OCI-LY1 (cell line): ENCODE data around the gene ZNF333.
"Not testable (repeated sequence)": the region's sequence is repeated elsewhere in the genome, so short reads cannot be mapped to it uniquely, and the experiment has no call there.

Experiments
- H2AFZ ChIP-seq: fragments of 200-600 bp; sonication (generic), shearing (Covaris generic); 2 replicates; pipeline ENCODE4 v1.6.0; 2014; ENCODE audit warnings: antibody characterized with exemption, mild to moderate bottlenecking, low read length
- H3F3A ChIP-seq: fragments of 200-600 bp; sonication (generic), shearing (Covaris generic); 2 replicates; pipeline ENCODE4 v1.6.0; 2014; ENCODE audit warnings: mild to moderate bottlenecking, antibody characterized with exemption, low read length, moderate library complexity; ENCODE audit not compliant: insufficient read depth
- H3K27ac ChIP-seq: fragments of 200-600 bp; sonication (generic); 2 replicates; pipeline ENCODE4 v1.5.1; 2014; ENCODE audit warnings: low read length, mixed run types, mild to moderate bottlenecking, low read depth; ENCODE audit not compliant: poor library complexity, severe bottlenecking
- H3K27me3 ChIP-seq: fragments of 200-600 bp; sonication (generic); 2 replicates; pipeline ENCODE4 v1.6.0; 2014; ENCODE audit warnings: antibody characterized with exemption, mild to moderate bottlenecking, low read length, moderate library complexity; ENCODE audit not compliant: insufficient read depth
- H3K36me3 ChIP-seq: fragments of 200-600 bp; sonication (generic); 2 replicates; pipeline ENCODE4 v1.6.1; 2014; ENCODE audit warnings: mild to moderate bottlenecking, antibody characterized with exemption, low read length, moderate library complexity, mixed read lengths; ENCODE audit not compliant: insufficient read depth
- H3K4me1 ChIP-seq: fragments of 200-600 bp; sonication (generic); 2 replicates; pipeline ENCODE4 v1.5.1; 2014; ENCODE audit warnings: mild to moderate bottlenecking, low read length, moderate library complexity; ENCODE audit not compliant: insufficient read depth, severe bottlenecking
- H3K4me2 ChIP-seq: fragments of 200-600 bp; sonication (generic), shearing (Covaris generic); 2 replicates; pipeline ENCODE4 v1.6.1; 2014; ENCODE audit warnings: low read length
- H3K4me3 ChIP-seq: fragments of 200-600 bp; sonication (generic); 2 replicates; pipeline ENCODE4 v1.5.1; 2014; ENCODE audit warnings: low read length, low read depth, mild to moderate bottlenecking, mixed read lengths; ENCODE audit not compliant: poor library complexity, severe bottlenecking
- H3K79me2 ChIP-seq: fragments of 200-600 bp; shearing (Covaris generic); 2 replicates; pipeline ENCODE4 v1.6.1; 2016; ENCODE audit warnings: mixed run types, low read length, mixed read lengths; ENCODE audit not compliant: insufficient read depth
- H3K9ac ChIP-seq: fragments of 200-600 bp; sonication (generic), shearing (Covaris generic); 2 replicates; pipeline ENCODE4 v1.6.1; 2014; ENCODE audit warnings: mild to moderate bottlenecking, low read length, mixed read lengths
- H3K9me2 ChIP-seq: fragments of 200-600 bp; sonication (generic), shearing (Covaris generic); 2 replicates; pipeline ENCODE4 v1.6.1; 2014; ENCODE audit warnings: low read depth, mild to moderate bottlenecking, low read length, mixed read lengths
- H3K9me3 ChIP-seq: fragments of 200-600 bp; shearing (Covaris generic); 2 replicates; pipeline ENCODE4 v1.6.1; 2014; ENCODE audit warnings: low read length, mixed read lengths
- H4K20me1 ChIP-seq: fragments of 200-600 bp; sonication (generic), shearing (Covaris generic); 2 replicates; pipeline ENCODE4 v1.6.0; 2016; ENCODE audit warnings: mild to moderate bottlenecking, low read length; ENCODE audit not compliant: insufficient read depth
- EZH2 ChIP-seq: fragments of 200-600 bp; sonication (generic), shearing (Covaris generic); IDR thresholded peaks from 2 replicates; pipeline ENCODE4 v1.8.0; 2017; ENCODE audit warnings: borderline replicate concordance, mixed run types, mild to moderate bottlenecking, antibody characterized with exemption, low read length, moderate library complexity, mixed read lengths
- TF ChIP-seq, protein P1 (sequence below): fragments of 200-600 bp; sonication (generic), shearing (Covaris generic); IDR thresholded peaks from 2 replicates; pipeline ENCODE4 v1.5.1; 2017; ENCODE audit warnings: mild to moderate bottlenecking, antibody characterized with exemption, low read length, moderate library complexity, mixed read lengths

ZNF333 gene

DNA sequence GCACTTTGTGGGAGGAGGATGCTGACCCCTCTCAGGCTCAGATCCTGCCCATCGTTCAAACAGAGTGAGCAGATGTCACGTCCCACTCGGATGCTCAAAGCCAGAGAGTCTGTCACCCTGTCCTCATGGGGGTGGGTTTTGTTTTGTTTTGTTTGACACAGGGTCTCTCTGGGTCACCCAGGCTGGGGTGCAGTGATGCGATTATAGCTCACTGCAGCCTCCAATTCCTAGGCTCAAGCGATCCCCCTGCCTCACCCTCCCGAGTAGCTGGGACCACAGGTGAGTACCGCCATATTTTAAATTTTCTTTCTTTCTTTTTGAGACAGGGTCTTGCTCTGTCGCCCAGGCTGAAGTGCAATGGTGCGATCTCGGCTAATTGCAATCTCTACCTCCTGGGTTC lies 84.5 kb downstream of the ZNF333 start:
- H3K9ac ChIP-seq: no peak overlapping the region
- H3K9me3 ChIP-seq: no peaks in the 10 kb centered on the region
- H3K79me2 ChIP-seq: no peaks in the 10 kb centered on the region
- H3K9me2 ChIP-seq: no peaks in the 10 kb centered on the region
- no peaks in the 10 kb centered on the region for H3F3A ChIP-seq
- no peaks in the 10 kb centered on the region for H3K36me3 ChIP-seq
- no peak overlapping the region for H2AFZ ChIP-seq
- H3K4me1 ChIP-seq: no peaks in the 10 kb centered on the region
- TF ChIP-seq, protein P1, sequence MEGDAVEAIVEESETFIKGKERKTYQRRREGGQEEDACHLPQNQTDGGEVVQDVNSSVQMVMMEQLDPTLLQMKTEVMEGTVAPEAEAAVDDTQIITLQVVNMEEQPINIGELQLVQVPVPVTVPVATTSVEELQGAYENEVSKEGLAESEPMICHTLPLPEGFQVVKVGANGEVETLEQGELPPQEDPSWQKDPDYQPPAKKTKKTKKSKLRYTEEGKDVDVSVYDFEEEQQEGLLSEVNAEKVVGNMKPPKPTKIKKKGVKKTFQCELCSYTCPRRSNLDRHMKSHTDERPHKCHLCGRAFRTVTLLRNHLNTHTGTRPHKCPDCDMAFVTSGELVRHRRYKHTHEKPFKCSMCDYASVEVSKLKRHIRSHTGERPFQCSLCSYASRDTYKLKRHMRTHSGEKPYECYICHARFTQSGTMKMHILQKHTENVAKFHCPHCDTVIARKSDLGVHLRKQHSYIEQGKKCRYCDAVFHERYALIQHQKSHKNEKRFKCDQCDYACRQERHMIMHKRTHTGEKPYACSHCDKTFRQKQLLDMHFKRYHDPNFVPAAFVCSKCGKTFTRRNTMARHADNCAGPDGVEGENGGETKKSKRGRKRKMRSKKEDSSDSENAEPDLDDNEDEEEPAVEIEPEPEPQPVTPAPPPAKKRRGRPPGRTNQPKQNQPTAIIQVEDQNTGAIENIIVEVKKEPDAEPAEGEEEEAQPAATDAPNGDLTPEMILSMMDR: no peak
- no peak for TF ChIP-seq EZH2
- H3K27ac ChIP-seq: no peak overlapping the region
- no peak overlapping the region for H3K4me3 ChIP-seq
- no peaks in the 10 kb centered on the region for H4K20me1 ChIP-seq
- no peaks in the 10 kb centered on the region for H3K27me3 ChIP-seq
- H3K4me2 ChIP-seq: no peak overlapping the region

DNA sequence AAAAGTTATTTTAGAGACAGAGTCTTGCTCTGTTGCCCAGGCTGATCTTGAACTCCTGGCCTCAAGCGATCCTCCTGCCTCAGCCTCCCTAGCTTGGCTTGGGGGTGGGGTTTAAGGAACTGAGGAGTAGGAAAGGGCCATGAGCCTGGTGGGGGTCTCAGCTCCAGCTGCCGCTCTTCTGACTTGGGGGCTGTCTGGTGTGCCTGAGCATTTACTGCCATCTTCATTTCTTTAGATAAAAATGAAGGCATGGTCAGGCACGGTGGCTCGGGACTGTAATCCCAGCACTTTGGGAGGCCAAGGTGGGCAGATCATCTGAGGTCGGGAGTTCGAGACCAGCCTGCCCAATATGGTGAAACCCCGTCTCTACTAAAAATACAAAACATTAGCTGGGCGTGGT lies 85.5 kb downstream of the ZNF333 start:
- not testable (repeated sequence) for H3K4me2 ChIP-seq, H3K9ac ChIP-seq, H3K27ac ChIP-seq

DNA sequence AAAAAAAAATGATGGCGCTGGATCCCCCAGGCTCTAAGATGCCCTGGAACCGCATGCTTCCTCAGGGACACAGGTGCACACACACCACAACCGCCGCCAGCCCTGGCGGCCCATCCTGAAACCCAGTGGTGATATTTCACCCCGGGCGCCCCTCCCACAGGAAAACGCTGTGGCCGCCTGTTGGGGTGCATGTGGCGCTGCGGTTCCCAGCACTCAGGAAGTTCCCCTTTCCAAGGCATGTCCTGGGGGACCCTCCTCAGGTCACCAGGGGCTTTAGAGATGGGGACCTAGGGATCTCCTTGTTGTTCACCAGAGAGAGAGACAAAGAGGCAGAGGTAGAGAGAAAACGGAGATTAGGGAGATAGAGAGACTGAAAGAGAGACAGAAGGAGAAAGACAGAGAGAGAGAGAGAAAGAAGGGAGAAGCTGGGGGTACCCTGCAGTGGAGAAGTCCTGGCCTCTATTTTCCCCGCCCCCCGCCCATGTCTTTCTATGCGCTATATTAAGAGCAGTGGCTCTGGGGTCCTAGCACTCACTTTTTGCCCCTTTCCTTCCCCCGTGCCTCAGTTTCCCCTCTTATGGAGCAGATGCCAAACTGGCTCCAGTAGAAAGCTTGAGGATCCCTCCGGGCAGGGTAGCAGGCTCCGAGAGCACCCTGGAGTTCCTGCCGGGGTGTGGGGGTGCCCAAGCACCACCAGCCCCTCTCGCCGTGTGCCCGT lies 86.2 kb downstream of the ZNF333 start:
- H3K9ac ChIP-seq: no peak overlapping the region
- no peak overlapping the region for H3K27ac ChIP-seq
- no peaks in the 10 kb centered on the region for H4K20me1 ChIP-seq
- no peak overlapping the region for H3K4me2 ChIP-seq
- H3K9me2 ChIP-seq: no peaks in the 10 kb centered on the region
- no peak overlapping the region for H3K4me3 ChIP-seq
- H3K4me1 ChIP-seq: no peaks in the 10 kb centered on the region
- no peaks in the 10 kb centered on the region for H3K9me3 ChIP-seq
- no peaks in the 10 kb centered on the region for H3F3A ChIP-seq
- no peaks in the 10 kb centered on the region for H3K27me3 ChIP-seq
- no peak overlapping the region for H2AFZ ChIP-seq
- H3K36me3 ChIP-seq: no peaks in the 10 kb centered on the region
- no peaks in the 10 kb centered on the region for H3K79me2 ChIP-seq
- TF ChIP-seq, protein P1: no peak
- TF ChIP-seq EZH2: no peak

More for the DNA sequence above, 85.5 kb downstream of the ZNF333 start:
- not testable (repeated sequence) for H3K4me1 ChIP-seq, H2AFZ ChIP-seq, H3K27me3 ChIP-seq, H3K9me3 ChIP-seq, H3K36me3 ChIP-seq, H3K9me2 ChIP-seq, H3F3A ChIP-seq, H3K4me3 ChIP-seq, H4K20me1 ChIP-seq, H3K79me2 ChIP-seq

DNA sequence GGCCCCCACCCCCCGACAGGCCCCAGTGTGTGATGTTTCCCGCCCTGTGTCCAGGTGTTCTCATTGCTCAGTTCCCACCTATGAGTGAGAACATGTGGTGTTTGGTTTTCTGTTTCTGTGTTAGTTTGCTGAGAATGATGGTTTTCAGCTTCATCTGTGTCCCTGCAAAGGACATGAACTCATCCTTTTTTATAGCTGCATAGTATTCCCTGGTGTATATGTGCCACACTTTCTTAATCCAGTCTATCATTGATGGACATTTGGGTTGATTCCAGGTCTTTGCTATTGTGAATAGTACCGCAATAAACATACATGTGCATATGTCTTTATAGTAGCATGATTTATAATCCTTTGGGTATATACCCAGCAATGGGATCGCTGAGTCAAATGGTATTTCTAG lies 87.8 kb downstream of the ZNF333 start:
- not testable (repeated sequence) for H3F3A ChIP-seq, H3K27ac ChIP-seq, H3K79me2 ChIP-seq, H2AFZ ChIP-seq, H3K4me3 ChIP-seq, H4K20me1 ChIP-seq, H3K9me2 ChIP-seq, H3K4me2 ChIP-seq, H3K4me1 ChIP-seq, H3K27me3 ChIP-seq, H3K9ac ChIP-seq, H3K36me3 ChIP-seq, H3K9me3 ChIP-seq

DNA sequence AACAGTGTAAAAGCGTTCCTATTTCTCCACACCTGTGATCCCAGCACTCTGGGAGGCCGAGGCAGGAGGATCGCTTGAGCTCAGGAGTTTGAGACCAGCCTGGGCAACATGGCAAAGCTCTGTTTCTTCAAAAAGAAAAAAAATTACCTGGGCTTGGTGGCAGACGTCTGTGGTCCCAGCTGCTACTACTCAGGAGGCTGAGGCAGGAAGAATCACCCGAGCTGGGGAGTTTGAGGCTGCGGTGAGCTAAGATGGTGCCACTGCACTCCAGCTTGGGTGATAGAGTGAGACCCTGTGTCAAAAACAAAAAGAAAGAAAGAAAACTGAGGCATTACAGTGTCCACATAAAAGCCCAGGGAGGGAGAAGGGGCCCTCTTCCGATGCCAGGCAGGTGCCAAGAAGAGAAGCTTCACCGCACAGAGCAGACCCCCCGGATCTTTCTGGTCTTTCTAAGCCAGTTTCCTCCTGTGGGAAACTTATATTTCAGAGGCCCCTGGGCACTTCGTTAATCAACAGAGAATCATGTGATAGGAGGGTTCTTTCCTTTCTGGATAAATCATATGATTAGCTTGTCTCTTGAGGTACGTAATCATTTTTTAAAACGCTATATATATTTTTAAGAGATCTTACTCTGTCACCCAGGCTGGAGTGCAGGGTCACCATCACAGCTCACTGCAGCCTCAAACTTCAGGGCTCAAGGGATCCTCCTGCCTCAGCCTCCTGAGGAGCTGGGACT lies 88.4 kb downstream of the ZNF333 start, which contains the start of gene ADGRE2:
ADGRE2 (minus strand) TSS at position 451 of the 736 bp plus-strand sequence. CDS start 1,804 bp downstream, outside the sequence.
- not testable (repeated sequence) for H3K9ac ChIP-seq, H4K20me1 ChIP-seq, H3K4me3 ChIP-seq, H3K27ac ChIP-seq, H3K4me2 ChIP-seq, H3F3A ChIP-seq, H3K79me2 ChIP-seq, H3K27me3 ChIP-seq, H3K4me1 ChIP-seq, H3K9me3 ChIP-seq, H3K9me2 ChIP-seq, H3K36me3 ChIP-seq, H2AFZ ChIP-seq
